ENCODE results near the gene SZRD1. TPM values are rescaled to one million over a fixed set of nuclear protein-coding genes. Genes with fewer than 3 reads are reported as not detected.

SZRD1 gene
- total and polyA plus RNA-seq, 2 donors (not counting 3 experiments of a cell fraction or from before 2014, with no cell fraction given): 162 to 164 TPM

GRCh38 chr1:16340673-16341072 is 26.4 kb upstream of the SZRD1 start:
- FAIRE-seq: no peak
- Histone ChIP-seq H3K4me2 (ENCODE audit: insufficient read depth, low read length) (no peak overlapping the region), H3K4me1 (ENCODE audit: control insufficient read depth, extremely low read depth, insufficient read depth, low read length) (no peaks in the 10 kb centered on the region), H3K27ac (ENCODE audit: insufficient read depth, low read depth, low read length) (no peak overlapping the region), H3K4me3 (replicated peaks in 1 of 3; ENCODE audit: insufficient read depth in 1 of 3, low read depth in 1 of 3, low read length in 3 of 3) (no peak overlapping the region), H3K9me1 (replicated peaks; ENCODE audit: control insufficient read depth, extremely low read depth, insufficient read depth, low read length) (no peaks in the 10 kb centered on the region), H4K20me1 (replicated peaks; ENCODE audit: control insufficient read depth, extremely low read depth, insufficient read depth, low read length) (no peaks in the 10 kb centered on the region), H2AFZ (ENCODE audit: low read depth, low read length) (no peak overlapping the region), H3K36me3 (ENCODE audit: control insufficient read depth in 2 of 2, extremely low read depth in 1 of 2, insufficient read depth in 2 of 2, low read length in 2 of 2) (no peaks in the 10 kb centered on the region), H3K9me3 (replicated peaks; ENCODE audit: control insufficient read depth, insufficient read depth, low read length) (no peaks in the 10 kb centered on the region), H3K79me2 (ENCODE audit: control insufficient read depth, insufficient read depth, low read length) (peaks cover 64% of the 10 kb centered on the region), H3K27me3 (ENCODE audit: control insufficient read depth in 2 of 2, insufficient read depth in 2 of 2, low read length in 2 of 2) (no peaks in the 10 kb centered on the region), H3K9ac (replicated peaks; ENCODE audit: extremely low read depth, insufficient read depth, low read length) (no peak overlapping the region)
- TF ChIP-seq CTCF (IDR thresholded peaks at IDR 0.05; ENCODE audit: extremely low read depth in 1 of 2, insufficient read depth in 1 of 2, low read depth in 1 of 2, low read length in 2 of 2) (no peak), POLR2A (IDR thresholded peaks at IDR 0.05; ENCODE audit: low read depth, low read length) (no peak), MYC (IDR thresholded peaks at IDR 0.05; ENCODE audit: low read depth, low read length) (no peak), POLR2AphosphoS5 (IDR thresholded peaks at IDR 0.05; ENCODE audit: insufficient read depth, low read depth, low read length) (no peak), GATA2 (IDR thresholded peaks at IDR 0.05; ENCODE audit: insufficient read depth, insufficient read length, low read depth, low read length) (no peak)
- ChIA-PET POLR2A (no interaction called here), CTCF (interaction anchor here (0.7 kb wide), 1 partner anchor 31 kb away, joined by 3 read pairs; no protein-coding TSS in a partner anchor)
- DNase-seq (ENCODE audit: low read depth, low spot score): no peak
- BruUV-seq (replicated peaks): no TSS peak
- dilution Hi-C loops (cut with MboI; ENCODE audit: extremely low pct_ligation_motif_present, low sequenced_read_pairs) (no loop called here), intact Hi-C loops (cut with micrococcal nuclease) (no loop called here)

GRCh38 chr1:16342331-16343062 is 24.5 kb upstream of the SZRD1 start:
- H3K27ac ChIP-seq (ENCODE audit: insufficient read depth, low read depth, low read length): no peak overlapping the region
- intact Hi-C loops (cut with micrococcal nuclease) (no loop called here), dilution Hi-C loops (cut with MboI; ENCODE audit: extremely low pct_ligation_motif_present, low sequenced_read_pairs) (no loop called here)
- DNase-seq (ENCODE audit: low read depth, low spot score) (no peak), FAIRE-seq (no peak)
- no peaks in the 10 kb centered on the region for H3K36me3 ChIP-seq (ENCODE audit: control insufficient read depth in 2 of 2, extremely low read depth in 1 of 2, insufficient read depth in 2 of 2, low read length in 2 of 2)
- ChIA-PET CTCF (no interaction called here), POLR2A (no interaction called here)
- no peak overlapping the region for H2AFZ ChIP-seq (ENCODE audit: low read depth, low read length)
- no TSS peak for BruUV-seq (replicated peaks)
- no peak overlapping the region for H3K4me2 ChIP-seq (ENCODE audit: insufficient read depth, low read length)
- H3K9me1 ChIP-seq (replicated peaks; ENCODE audit: control insufficient read depth, extremely low read depth, insufficient read depth, low read length): no peaks in the 10 kb centered on the region
- no peak overlapping the region for H3K4me3 ChIP-seq (replicated peaks in 1 of 3; ENCODE audit: insufficient read depth in 1 of 3, low read depth in 1 of 3, low read length in 3 of 3)
- H3K9me3 ChIP-seq (replicated peaks; ENCODE audit: control insufficient read depth, insufficient read depth, low read length): no peaks in the 10 kb centered on the region
- no peaks in the 10 kb centered on the region for H3K27me3 ChIP-seq (ENCODE audit: control insufficient read depth in 2 of 2, insufficient read depth in 2 of 2, low read length in 2 of 2)
- peaks cover 71% of the 10 kb centered on the region for H3K79me2 ChIP-seq (ENCODE audit: control insufficient read depth, insufficient read depth, low read length)
- no peaks in the 10 kb centered on the region for H4K20me1 ChIP-seq (replicated peaks; ENCODE audit: control insufficient read depth, extremely low read depth, insufficient read depth, low read length)
- no peaks in the 10 kb centered on the region for H3K4me1 ChIP-seq (ENCODE audit: control insufficient read depth, extremely low read depth, insufficient read depth, low read length)
- TF ChIP-seq MAX (IDR thresholded peaks at IDR 0.05; ENCODE audit: insufficient read depth, insufficient read length) (no peak), JUN (IDR thresholded peaks at IDR 0.05; ENCODE audit: borderline replicate concordance, insufficient read depth, insufficient read length, low read depth) (no peak), POLR2AphosphoS5 (IDR thresholded peaks at IDR 0.05; ENCODE audit: insufficient read depth, low read depth, low read length) (no peak), CTCF (IDR thresholded peaks at IDR 0.05; ENCODE audit: extremely low read depth in 1 of 2, insufficient read depth in 1 of 2, low read depth in 1 of 2, low read length in 2 of 2) (no peak), MYC (IDR thresholded peaks at IDR 0.05; ENCODE audit: low read depth, low read length) (no peak), FOS (IDR thresholded peaks at IDR 0.05; ENCODE audit: borderline replicate concordance, insufficient read depth, low read length) (no peak), POLR2A (IDR thresholded peaks at IDR 0.05; ENCODE audit: low read depth, low read length) (no peak), EZH2 (IDR thresholded peaks at IDR 0.05; ENCODE audit: borderline replicate concordance, low read depth, low read length, severe bottlenecking) (no peak), GATA2 (IDR thresholded peaks at IDR 0.05; ENCODE audit: insufficient read depth, insufficient read length, low read depth, low read length) (no peak)
- no peak overlapping the region for H3K9ac ChIP-seq (replicated peaks; ENCODE audit: extremely low read depth, insufficient read depth, low read length)

All from endothelial cell of umbilical vein (primary cell).